CD4-positive, CD25-positive, alpha-beta regulatory T cell (primary cell): Measurements from ENCODE around the gene OST4. TPM values are rescaled to one million over a fixed set of nuclear protein-coding genes. Genes with fewer than 3 reads are reported as not detected.
"Not testable (repeated sequence)": the region's sequence is repeated elsewhere in the genome, so short reads cannot be mapped to it uniquely, and the experiment has no call there.

Experiments used
- ATAC-seq, 2 donors: fragments of 150-1000 bp; cut with Tn5 transposase; one replicate each; pipeline ENCODE4 v1.10.0; 2021; ENCODE audit warnings: low read depth in 2 of 2, moderate number of reproducible peaks in 2 of 2, moderate library complexity in 1 of 2
- DNase-seq, 3 donors: peaks; one replicate each; pipeline versions ENCODE4 v3.0.0 to v3.0.0-alpha.2; 2012 to 2022; ENCODE audit warnings: mixed read lengths in 1 of 3
- H3K27ac ChIP-seq: one replicate; pipeline ENCODE4 v1.7.0; 2013; ENCODE audit warnings: mild to moderate bottlenecking, low read length; ENCODE audit not compliant: insufficient read depth, poor library complexity, severe bottlenecking
- H3K27me3 ChIP-seq: one replicate; pipeline ENCODE4 v1.7.0; 2013; ENCODE audit warnings: low read length; ENCODE audit not compliant: control insufficient read depth, insufficient read depth
- H3K36me3 ChIP-seq: one replicate; pipeline ENCODE4 v1.7.0; 2013; ENCODE audit warnings: mild to moderate bottlenecking, low read length, moderate library complexity; ENCODE audit not compliant: control insufficient read depth, insufficient read depth
- H3K4me1 ChIP-seq: 2 replicates; pipeline ENCODE4 v1.7.0; 2013; ENCODE audit warnings: mild to moderate bottlenecking, low read length; ENCODE audit not compliant: insufficient read depth, control insufficient read depth, poor library complexity, severe bottlenecking
- H3K4me3 ChIP-seq: one replicate; pipeline ENCODE4 v1.7.0; 2013; ENCODE audit warnings: low read depth, mild to moderate bottlenecking, low read length, moderate library complexity
- H3K9me3 ChIP-seq, 2 experiments: 1 replicate in 1 of 2; 2 replicates in 1 of 2; pipeline ENCODE4 v1.7.0; 2013; ENCODE audit warnings: low read length in 2 of 2, mild to moderate bottlenecking in 1 of 2, moderate library complexity in 1 of 2; ENCODE audit not compliant: control insufficient read depth in 2 of 2
- H3K27ac Mint-ChIP-seq, 3 donors: one replicate each; pipeline ENCODE4 v1.8.0; 2020 to 2022; ENCODE audit warnings: mild to moderate bottlenecking in 3 of 3, mixed read lengths in 3 of 3, moderate library complexity in 2 of 3
- H3K27me3 Mint-ChIP-seq: one replicate; pipeline ENCODE4 v1.8.0; 2022; ENCODE audit warnings: mild to moderate bottlenecking, mixed read lengths
- H3K36me3 Mint-ChIP-seq: one replicate; pipeline ENCODE4 v1.8.0; 2020; ENCODE audit warnings: mixed read lengths
- H3K4me1 Mint-ChIP-seq, 4 donors: one replicate each; pipeline ENCODE4 v1.8.0; 2020 to 2022; ENCODE audit warnings: mixed read lengths in 4 of 4, mild to moderate bottlenecking in 1 of 4
- H3K4me3 Mint-ChIP-seq, 4 donors: one replicate each; pipeline ENCODE4 v1.8.0; 2020 to 2022; ENCODE audit warnings: mild to moderate bottlenecking in 4 of 4, mixed read lengths in 4 of 4, moderate library complexity in 3 of 4
- H3K9me3 Mint-ChIP-seq, 7 donors: one replicate each; pipeline ENCODE4 v1.8.0; 2020 to 2022; ENCODE audit warnings: mixed read lengths in 7 of 7, mild to moderate bottlenecking in 3 of 7, moderate library complexity in 2 of 7
- polyA plus RNA-seq, 4 donors: library from polyadenylated mRNA; unstranded; fragments of 300-500 nt; fragmentation: Illumina TruSeq; gene quantifications; one replicate each; pipeline ENCODE4 v1.2.3, GENCODE V29; 2021
- total RNA-seq: library from RNA; stranded (reverse); gene quantifications from one replicate; pipeline ENCODE4 v1.2.3, GENCODE V29; 2022

Gene OST4
- total and polyA plus RNA-seq, 5 donors from 2014 or later, result 279 to 1,033 (median 867) TPM

DNA sequence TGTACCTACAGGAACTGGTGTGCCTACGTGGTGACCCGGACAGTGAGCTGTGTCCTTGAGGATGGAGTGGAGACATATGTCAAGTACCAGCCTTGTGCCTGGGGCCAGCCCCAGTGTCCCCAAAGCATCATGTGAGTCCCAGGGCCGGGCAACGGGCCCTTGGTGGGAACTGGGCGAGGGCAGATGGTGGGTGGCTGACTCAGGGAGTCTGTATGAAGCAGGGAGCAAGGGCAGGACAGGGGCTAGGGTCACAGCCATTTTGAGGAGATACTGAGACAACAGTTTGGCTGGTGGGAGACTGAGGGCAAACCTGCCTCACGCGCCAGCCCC lies 8.7 kb upstream of the OST4 start:
- Histone ChIP-seq H3K4me3 (no peak overlapping the region), H3K9me3 (no peaks in the 10 kb centered on the region), H3K36me3 (no peaks in the 10 kb centered on the region), H3K27ac (no peak overlapping the region), H3K4me1 (peaks cover 29% of the 10 kb centered on the region), H3K27me3 (no peaks in the 10 kb centered on the region)
- Mint-ChIP-seq H3K36me3 (no peaks in the 10 kb centered on the region), H3K4me3 (peak overlapping the region in 2 of 4 donors; percentile 4 to 44), H3K9me3 (no peaks in the 10 kb centered on the region), H3K27me3 (no peaks in the 10 kb centered on the region), H3K4me1 (peaks cover 10 to 34% (median 15%) of the 10 kb centered on the region in 4 donors), H3K27ac (peak overlapping the region in 1 of 3 donors; percentile 52)
- ATAC-seq (no peak), DNase-seq (no peak)

- Histone ChIP-seq H3K27me3 (no peaks in the 10 kb centered on the region), H3K9me3 (no peaks in the 10 kb centered on the region), H3K36me3 (no peaks in the 10 kb centered on the region), H3K4me3 (no peak overlapping the region), H3K27ac (no peak overlapping the region), H3K4me1 (peaks cover 30% of the 10 kb centered on the region)
- H3K4me1 Mint-ChIP-seq, result peaks cover 14 to 35% (median 19%) of the 10 kb centered on the region in 4 donors
- peak overlapping the region in 1 of 3 donors; percentile 52 for H3K27ac Mint-ChIP-seq
- ATAC-seq, result no peak
- no peaks in the 10 kb centered on the region for H3K9me3 Mint-ChIP-seq
- H3K4me3 Mint-ChIP-seq, result peak overlapping the region in 2 of 4 donors; percentile 10 to 44
- no peaks in the 10 kb centered on the region for H3K36me3 Mint-ChIP-seq
- no peak for DNase-seq
- no peaks in the 10 kb centered on the region for H3K27me3 Mint-ChIP-seq
Measured at GRCh38 chr2:27079233-27080139, 8.0 kb upstream of the OST4 start.

- Histone ChIP-seq H3K27me3 (no peaks in the 10 kb centered on the region), H3K27ac (no peak within 1 kb of the TSS), H3K4me1 (peaks cover 31% of the 10 kb centered on the region), H3K9me3 (no peaks in the 10 kb centered on the region), H3K4me3 (no peak within 1 kb of the TSS), H3K36me3 (no peaks in the 10 kb centered on the region)
- Mint-ChIP-seq H3K4me1 (peaks cover 14 to 41% (median 19%) of the 10 kb centered on the region in 4 donors), H3K36me3 (no peaks in the 10 kb centered on the region), H3K27me3 (no peaks in the 10 kb centered on the region), H3K9me3 (no peaks in the 10 kb centered on the region), H3K27ac (no peak within 1 kb of the TSS), H3K4me3 (peak within 1 kb of the TSS in 2 of 4 donors; percentile 38 to 69)
- DNase-seq (no peak), ATAC-seq (no peak)
Measured at GRCh38 chr2:27078267-27079194, 7.1 kb upstream of the OST4 start, which contains the start of gene EMILIN1. TSS of gene EMILIN1 (plus strand) at chr2:27078615. CDS start at chr2:27079066, 451 bp downstream.

- ATAC-seq, result no peak
- H3K4me1 ChIP-seq, result peaks cover 31% of the 10 kb centered on the region
- H3K27me3 ChIP-seq, result no peaks in the 10 kb centered on the region
- no peak for DNase-seq
- Mint-ChIP-seq H3K27ac (no peak overlapping the region), H3K27me3 (no peaks in the 10 kb centered on the region), H3K9me3 (no peaks in the 10 kb centered on the region), H3K4me3 (peak overlapping the region in 1 of 4 donors; percentile 38), H3K4me1 (peaks cover 14 to 51% (median 24%) of the 10 kb centered on the region in 4 donors), H3K36me3 (no peaks in the 10 kb centered on the region)
- H3K27ac ChIP-seq, result no peak overlapping the region
- H3K4me3 ChIP-seq, result no peak overlapping the region
- H3K9me3 ChIP-seq, result no peaks in the 10 kb centered on the region
- no peaks in the 10 kb centered on the region for H3K36me3 ChIP-seq
Measured at GRCh38 chr2:27077231-27077630, 5.8 kb upstream of the OST4 start.

- H3K4me3 ChIP-seq, result no peak overlapping the region
- ATAC-seq (no peak), DNase-seq (no peak)
- H3K36me3 Mint-ChIP-seq, result no peaks in the 10 kb centered on the region
- H3K27me3 Mint-ChIP-seq, result no peaks in the 10 kb centered on the region
- H3K27me3 ChIP-seq, result no peaks in the 10 kb centered on the region
- H3K27ac Mint-ChIP-seq, result peak overlapping the region in 2 of 3 donors; percentile 12 to 83
- no peaks in the 10 kb centered on the region for H3K36me3 ChIP-seq
- no peaks in the 10 kb centered on the region for H3K9me3 Mint-ChIP-seq
- no peak overlapping the region for H3K27ac ChIP-seq
- H3K4me1 ChIP-seq, result peaks cover 26% of the 10 kb centered on the region
- H3K4me3 Mint-ChIP-seq, result peak overlapping the region in 2 of 4 donors; percentile 36 to 92
- no peaks in the 10 kb centered on the region for H3K9me3 ChIP-seq
- peaks cover 14 to 48% (median 22%) of the 10 kb centered on the region in 4 donors for H3K4me1 Mint-ChIP-seq
Measured at GRCh38 chr2:27076323-27076722, 4.9 kb upstream of the OST4 start.

DNA sequence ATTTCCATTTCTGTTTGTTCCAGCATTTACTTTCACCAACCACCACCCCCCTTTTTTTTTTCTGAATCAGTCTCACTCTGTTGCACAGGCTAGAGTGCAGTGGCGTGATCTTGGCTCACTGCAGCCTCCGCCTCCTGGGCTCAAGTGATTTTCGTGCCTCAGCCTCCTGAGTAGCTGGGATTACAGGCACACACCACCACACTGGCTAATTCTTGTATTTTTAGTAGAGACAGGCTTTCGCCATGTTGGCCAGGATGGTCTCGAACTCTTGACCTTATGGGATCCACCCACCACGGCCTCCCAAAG lies 4.1 kb upstream of the OST4 start:
- H3K27ac ChIP-seq, result peak overlapping the region; percentile 15
- H3K27ac Mint-ChIP-seq, result peak overlapping the region in 2 of 3 donors; percentile 76 to 78
- H3K4me1 Mint-ChIP-seq, result peaks cover 14 to 48% (median 23%) of the 10 kb centered on the region in 4 donors
- H3K4me1 ChIP-seq, result peaks cover 25% of the 10 kb centered on the region
- not testable (repeated sequence) for H3K27me3 ChIP-seq, H3K9me3 ChIP-seq, H3K9me3 Mint-ChIP-seq, H3K36me3 ChIP-seq, DNase-seq, H3K36me3 Mint-ChIP-seq, ATAC-seq, H3K27me3 Mint-ChIP-seq, H3K4me3 ChIP-seq
- peak overlapping the region; percentile 24 to 92 (median 58) for H3K4me3 Mint-ChIP-seq

- ATAC-seq, result no peak
- H3K27me3 Mint-ChIP-seq, result no peaks in the 10 kb centered on the region
- Histone ChIP-seq H3K27me3 (no peaks in the 10 kb centered on the region), H3K27ac (peak overlapping the region; percentile 15), H3K9me3 (no peaks in the 10 kb centered on the region), H3K36me3 (no peaks in the 10 kb centered on the region), H3K4me3 (no peak overlapping the region), H3K4me1 (peaks cover 30% of the 10 kb centered on the region)
- H3K4me1 Mint-ChIP-seq, result peaks cover 14 to 50% (median 26%) of the 10 kb centered on the region in 4 donors
- no peaks in the 10 kb centered on the region for H3K36me3 Mint-ChIP-seq
- peak in 2 of 3 donors; percentile 51 to 55 for DNase-seq
- no peaks in the 10 kb centered on the region for H3K9me3 Mint-ChIP-seq
- peak overlapping the region; percentile 76 to 83 (median 78) for H3K27ac Mint-ChIP-seq
- peak overlapping the region; percentile 50 to 92 (median 66) for H3K4me3 Mint-ChIP-seq
Measured at GRCh38 chr2:27074738-27075565, 3.5 kb upstream of the OST4 start.
